Activated CD8-positive, alpha-beta T cell treated with anti-CD3 and anti-CD28 coated beads for 36 hours (primary cell): ENCODE data around the gene DOCK6. TPM values are rescaled to one million over a fixed set of nuclear protein-coding genes. Genes with fewer than 3 reads are reported as not detected.
A peak's percentile ranks its signal among the peaks of the same experiment; 100 is the strongest.

Experiments used
- ATAC-seq: fragments of 200-7000 bp; cut with Tn5 transposase; one replicate; pipeline ENCODE4 v1.10.0; 2021; ENCODE audit warnings: mild to moderate bottlenecking, moderate library complexity
- CTCF ChIA-PET: fragments of 350-600 bp; sonication (Branson Sonifier 250); formaldehyde crosslinking; loops from one replicate; lab custom pipeline; 2021; ENCODE audit warnings: antibody characterized with exemption; lab: Charles Lee
- POLR2A ChIA-PET: fragments of 350-600 bp; sonication (Branson Sonifier 250); formaldehyde crosslinking; loops from one replicate; lab custom pipeline; 2021; ENCODE audit warnings: antibody characterized with exemption; lab: Charles Lee
- DNase-seq: peaks from one replicate; pipeline ENCODE4 v3.0.0-alpha.2; 2020
- H3K27ac Mint-ChIP-seq: one replicate; pipeline ENCODE4 v1.8.0; 2021; ENCODE audit warnings: mild to moderate bottlenecking, mixed read lengths
- H3K27me3 Mint-ChIP-seq: one replicate; pipeline ENCODE4 v1.8.0; 2021; ENCODE audit warnings: mixed read lengths
- H3K36me3 Mint-ChIP-seq: one replicate; pipeline ENCODE4 v1.8.0; 2021; ENCODE audit warnings: low read depth, mixed read lengths
- H3K4me1 Mint-ChIP-seq: one replicate; pipeline ENCODE4 v1.8.0; 2021; ENCODE audit warnings: low read depth, mixed read lengths
- H3K4me3 Mint-ChIP-seq: one replicate; pipeline ENCODE4 v1.8.0; 2021; ENCODE audit warnings: mild to moderate bottlenecking, moderate library complexity, mixed read lengths
- H3K9me3 Mint-ChIP-seq: one replicate; pipeline ENCODE4 v1.8.0; 2021; ENCODE audit warnings: mixed read lengths
- intact Hi-C: fragments of 100-400 bp; cut with micrococcal nuclease; formaldehyde crosslinking; loops from one replicate; pipeline ENCODE4 v1.10.0; 2022
- total RNA-seq, 2 experiments: library from RNA; stranded (reverse); gene quantifications; one replicate each; pipeline ENCODE4 v1.2.3, GENCODE V29; 2021
- TF ChIP-seq, protein P1 (sequence below): fragments of 200-600 bp; IDR thresholded peaks from one replicate; pipeline ENCODE4 v1.8.0; 2022; ENCODE audit warnings: antibody characterized with exemption, mild to moderate bottlenecking

Gene DOCK6
- total RNA-seq, 2 experiments from 2014 or later, result 4.5 to 7.9 TPM

DNA sequence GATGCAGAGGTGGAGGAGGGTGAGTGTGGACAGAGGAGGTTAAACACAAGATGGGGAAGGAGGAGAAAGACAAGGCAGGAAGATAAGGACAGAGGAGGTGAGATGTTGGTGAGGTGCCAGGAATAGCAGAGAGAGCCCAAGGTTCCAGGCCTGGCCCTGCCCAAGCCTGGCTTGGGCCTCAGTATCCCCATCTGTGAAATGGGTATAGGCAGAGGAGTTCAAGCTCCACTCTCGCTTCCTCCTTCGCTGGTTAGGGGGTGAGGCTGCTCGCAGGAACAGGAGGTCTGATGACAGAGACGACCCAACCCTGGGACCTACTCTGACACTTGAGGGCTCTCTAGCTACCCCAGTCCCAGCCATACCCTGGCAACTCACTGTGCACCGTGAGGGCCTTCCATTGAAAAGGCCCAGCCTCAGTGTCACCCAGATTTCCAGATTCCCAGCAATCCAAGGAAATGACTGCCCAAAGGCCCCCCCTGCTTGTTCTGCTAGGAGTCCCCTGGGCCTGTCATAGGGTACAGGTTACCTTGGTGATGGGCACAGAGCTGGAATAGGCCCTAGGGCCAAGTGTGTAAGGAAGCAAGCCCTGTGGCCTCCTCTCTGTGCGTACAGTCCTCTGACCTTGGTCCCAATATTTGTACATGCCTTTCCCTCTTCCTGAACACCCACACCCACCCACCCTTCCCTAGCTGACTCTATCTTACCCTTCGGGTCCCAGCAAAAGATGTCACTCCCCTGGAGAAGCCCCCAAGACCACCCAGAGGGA is 31.5 kb downstream of the DOCK6 start:
- Mint-ChIP-seq H3K4me3 (no peak overlapping the region), H3K36me3 (no peaks in the 10 kb centered on the region), H3K27ac (no peak overlapping the region), H3K9me3 (no peaks in the 10 kb centered on the region), H3K4me1 (no peaks in the 10 kb centered on the region), H3K27me3 (peaks cover 2% of the 10 kb centered on the region)
- intact Hi-C loops, result no loop called here
- ATAC-seq (no peak), DNase-seq (no peak)
- TF ChIP-seq, protein P1, sequence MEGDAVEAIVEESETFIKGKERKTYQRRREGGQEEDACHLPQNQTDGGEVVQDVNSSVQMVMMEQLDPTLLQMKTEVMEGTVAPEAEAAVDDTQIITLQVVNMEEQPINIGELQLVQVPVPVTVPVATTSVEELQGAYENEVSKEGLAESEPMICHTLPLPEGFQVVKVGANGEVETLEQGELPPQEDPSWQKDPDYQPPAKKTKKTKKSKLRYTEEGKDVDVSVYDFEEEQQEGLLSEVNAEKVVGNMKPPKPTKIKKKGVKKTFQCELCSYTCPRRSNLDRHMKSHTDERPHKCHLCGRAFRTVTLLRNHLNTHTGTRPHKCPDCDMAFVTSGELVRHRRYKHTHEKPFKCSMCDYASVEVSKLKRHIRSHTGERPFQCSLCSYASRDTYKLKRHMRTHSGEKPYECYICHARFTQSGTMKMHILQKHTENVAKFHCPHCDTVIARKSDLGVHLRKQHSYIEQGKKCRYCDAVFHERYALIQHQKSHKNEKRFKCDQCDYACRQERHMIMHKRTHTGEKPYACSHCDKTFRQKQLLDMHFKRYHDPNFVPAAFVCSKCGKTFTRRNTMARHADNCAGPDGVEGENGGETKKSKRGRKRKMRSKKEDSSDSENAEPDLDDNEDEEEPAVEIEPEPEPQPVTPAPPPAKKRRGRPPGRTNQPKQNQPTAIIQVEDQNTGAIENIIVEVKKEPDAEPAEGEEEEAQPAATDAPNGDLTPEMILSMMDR, result no peak
- ChIA-PET CTCF (interaction anchor here (1.1 kb wide), 1 partner anchor 13 kb away, joined by 5 read pairs; no protein-coding TSS in a partner anchor), POLR2A (no interaction called here)

DNA sequence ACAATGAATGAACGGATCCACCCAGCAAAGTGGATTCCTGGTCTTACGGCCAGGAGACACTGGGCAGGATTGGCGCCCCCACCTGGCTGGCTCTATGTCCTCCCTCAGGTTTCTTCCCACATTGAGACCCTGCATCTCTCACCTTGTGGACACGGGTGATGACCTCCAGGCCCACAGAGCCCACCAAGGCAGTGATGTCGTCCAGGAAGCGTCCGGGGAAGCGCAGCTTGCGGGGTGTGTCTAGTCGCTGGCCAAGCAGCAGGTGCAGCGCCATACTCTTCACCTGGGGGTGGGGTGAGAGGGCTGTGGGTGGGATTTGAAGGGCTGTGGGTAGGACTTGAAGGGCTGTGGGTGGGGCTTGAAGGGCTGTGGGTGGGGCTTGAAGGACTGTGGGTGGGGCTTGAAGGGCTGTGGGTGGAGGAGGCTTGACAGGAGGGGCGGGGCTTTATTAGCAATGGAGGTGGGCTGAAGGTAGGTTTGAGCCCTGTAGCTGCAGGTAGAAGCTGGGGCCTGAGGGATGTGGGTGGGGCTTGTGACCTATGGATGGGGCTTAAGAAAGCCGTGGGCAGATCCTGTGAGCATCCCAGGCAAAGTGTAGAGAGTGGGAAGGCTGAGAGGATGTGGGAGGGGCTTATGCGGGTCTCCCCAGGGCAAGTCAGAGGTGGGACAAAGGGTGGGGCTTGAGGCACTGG is 35.0 kb downstream of the DOCK6 start:
- intact Hi-C loops, result no loop called here
- H3K4me3 Mint-ChIP-seq, result no peak overlapping the region
- DNase-seq, result peak; percentile 41
- H3K4me1 Mint-ChIP-seq, result no peaks in the 10 kb centered on the region
- no peaks in the 10 kb centered on the region for H3K36me3 Mint-ChIP-seq
- peaks cover 2% of the 10 kb centered on the region for H3K27me3 Mint-ChIP-seq
- TF ChIP-seq, protein P1, result no peak
- H3K27ac Mint-ChIP-seq, result no peak overlapping the region
- CTCF ChIA-PET, result interaction anchor here (1.3 kb wide), 1 partner anchor 14 kb away, joined by 3 read pairs; no protein-coding TSS in a partner anchor
- peak; percentile 69 for ATAC-seq
- H3K9me3 Mint-ChIP-seq, result no peaks in the 10 kb centered on the region
- POLR2A ChIA-PET, result no interaction called here

DNA sequence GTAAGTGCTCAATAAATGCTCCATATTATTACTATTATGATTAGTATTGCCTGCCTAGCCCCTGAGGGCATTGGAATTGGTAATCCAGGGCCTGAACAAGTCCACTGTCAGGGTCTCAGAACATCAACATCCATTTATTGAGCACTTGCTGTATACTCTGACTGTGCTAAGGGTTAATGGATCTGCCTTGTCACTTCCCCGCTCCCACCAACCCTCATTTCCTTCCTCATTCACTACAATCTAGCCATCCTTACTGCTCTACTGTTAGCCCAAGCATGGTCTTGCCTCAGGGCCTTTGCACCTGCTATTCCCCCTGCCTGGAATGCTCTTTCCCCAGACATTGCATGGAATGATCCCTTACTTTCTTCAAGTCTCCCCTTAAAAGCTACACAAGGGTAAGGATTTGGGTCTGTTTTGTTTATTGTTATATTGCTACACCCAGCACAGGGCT is 35.6 kb downstream of the DOCK6 start:
- Mint-ChIP-seq H3K27me3 (peaks cover 2% of the 10 kb centered on the region), H3K27ac (no peak overlapping the region), H3K36me3 (peaks cover under 1% of the 10 kb centered on the region), H3K4me3 (no peak overlapping the region), H3K4me1 (no peaks in the 10 kb centered on the region), H3K9me3 (no peaks in the 10 kb centered on the region)
- intact Hi-C loops, result no loop called here
- ChIA-PET POLR2A (interaction anchor here (1.7 kb wide), 1 partner anchor 13 kb away, joined by 3 read pairs; no protein-coding TSS in a partner anchor), CTCF (interaction anchor here (1.3 kb wide), 1 partner anchor 13 kb away, joined by 3 read pairs; no protein-coding TSS in a partner anchor)
- DNase-seq (no peak), ATAC-seq (no peak)
- TF ChIP-seq, protein P1, result no peak

DNA sequence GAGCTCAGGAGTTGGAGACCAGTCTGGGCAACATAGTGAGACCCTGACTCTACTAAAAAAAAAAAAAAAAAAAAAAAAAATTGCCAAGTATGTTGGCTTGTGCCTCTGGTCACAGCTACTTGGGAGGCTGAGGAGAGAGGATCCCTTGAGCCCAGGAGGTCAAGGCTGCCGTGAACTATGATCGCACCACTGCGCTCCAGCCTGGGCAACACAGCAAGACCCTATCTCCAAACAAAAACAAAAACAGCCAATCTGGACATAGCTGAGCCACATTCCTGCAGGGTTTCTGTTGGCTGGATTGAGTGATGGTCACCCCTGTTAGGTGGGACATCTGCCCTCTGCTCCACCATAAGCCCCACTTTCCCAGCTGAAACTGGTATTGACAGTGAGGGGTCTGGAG is 36.5 kb downstream of the DOCK6 start:
- Mint-ChIP-seq H3K27ac (no peak overlapping the region), H3K9me3 (peaks cover 8% of the 10 kb centered on the region), H3K36me3 (peaks cover 9% of the 10 kb centered on the region), H3K4me1 (no peaks in the 10 kb centered on the region), H3K4me3 (no peak overlapping the region), H3K27me3 (peaks cover 2% of the 10 kb centered on the region)
- DNase-seq (no peak), ATAC-seq (no peak)
- ChIA-PET CTCF (interaction anchor here (0.9 kb wide), 1 partner anchor 12 kb away, joined by 6 read pairs; no protein-coding TSS in a partner anchor), POLR2A (interaction anchor here (1.7 kb wide), 1 partner anchor 14 kb away, joined by 3 read pairs; no protein-coding TSS in a partner anchor)
- intact Hi-C loops, result no loop called here
- TF ChIP-seq, protein P1, result no peak
